OCI-LY1 (cell line): ENCODE measurements around the gene FRAS1.

Experiments used
- CTCF ChIP-seq: fragments of 200-600 bp; sonication (generic), shearing (Covaris generic); IDR thresholded peaks from 2 replicates; pipeline ENCODE4 v1.5.1; 2017; ENCODE audit warnings: mild to moderate bottlenecking, antibody characterized with exemption, low read length, moderate library complexity, mixed read lengths
- EZH2 ChIP-seq: fragments of 200-600 bp; sonication (generic), shearing (Covaris generic); IDR thresholded peaks from 2 replicates; pipeline ENCODE4 v1.8.0; 2017; ENCODE audit warnings: borderline replicate concordance, mixed run types, mild to moderate bottlenecking, antibody characterized with exemption, low read length, moderate library complexity, mixed read lengths

- TF ChIP-seq CTCF (no peak), EZH2 (no peak)
These were observed 88.5 kb downstream of the FRAS1 start for GRCh38 chr4:78145622-78146021.
